Measurements from ENCODE around the gene LARP7.
"Not testable (repeated sequence)": the region's sequence is repeated elsewhere in the genome, so short reads cannot be mapped to it uniquely, and the experiment has no call there.

Gene LARP7

GRCh38 chr4:112604589-112604988 is 32.4 kb upstream of the LARP7 start:
- DNase-seq (ENCODE audit: low read depth in 2 of 2): peak; percentile 75 to 78

GRCh38 chr4:112612814-112613213 is 24.1 kb upstream of the LARP7 start:
- DNase-seq (ENCODE audit: low read depth in 2 of 2); H3K4me3 ChIP-seq (replicated peaks in 1 of 2; ENCODE audit: low read depth in 2 of 2, low read length in 2 of 2): not testable (repeated sequence)

More at GRCh38 chr4:112604589-112604988, 32.4 kb upstream of the LARP7 start:
- H3K4me3 ChIP-seq (replicated peaks in 1 of 2; ENCODE audit: low read depth in 2 of 2, low read length in 2 of 2): no peak overlapping the region
- peak; percentile 72 for TF ChIP-seq CTCF (IDR thresholded peaks at IDR 0.05; ENCODE audit: low read depth, low read length)

- TF ChIP-seq CTCF (IDR thresholded peaks at IDR 0.05; ENCODE audit: low read depth, low read length): no peak
- no peak for DNase-seq (ENCODE audit: low read depth in 2 of 2)
- no peak overlapping the region for H3K4me3 ChIP-seq (replicated peaks in 1 of 2; ENCODE audit: low read depth in 2 of 2, low read length in 2 of 2)
Observed at GRCh38 chr4:112616984-112617383, 20.0 kb upstream of the LARP7 start.

- TF ChIP-seq CTCF (IDR thresholded peaks at IDR 0.05; ENCODE audit: low read depth, low read length): no peak
- no peak for DNase-seq (ENCODE audit: low read depth in 2 of 2)
- H3K4me3 ChIP-seq (replicated peaks in 1 of 2; ENCODE audit: low read depth in 2 of 2, low read length in 2 of 2): no peak overlapping the region
Observed at GRCh38 chr4:112626228-112626627, 10.7 kb upstream of the LARP7 start.

- peak; percentile 22 for TF ChIP-seq CTCF (IDR thresholded peaks at IDR 0.05; ENCODE audit: low read depth, low read length)
- DNase-seq (ENCODE audit: low read depth in 2 of 2): peak; percentile 65 to 69
- H3K4me3 ChIP-seq (replicated peaks in 1 of 2; ENCODE audit: low read depth in 2 of 2, low read length in 2 of 2): no peak overlapping the region
Observed at GRCh38 chr4:112633477-112634235, 3.3 kb upstream of the LARP7 start.

GRCh38 chr4:112637552-112637866 is 566 bp downstream of the LARP7 start:
- no peak for TF ChIP-seq CTCF (IDR thresholded peaks at IDR 0.05; ENCODE audit: low read depth, low read length)
- H3K4me3 ChIP-seq (replicated peaks in 1 of 2; ENCODE audit: low read depth in 2 of 2, low read length in 2 of 2): peak overlapping the region; percentile 74 to 91
- no peak for DNase-seq (ENCODE audit: low read depth in 2 of 2)

- no peak for DNase-seq (ENCODE audit: low read depth in 2 of 2)
- H3K4me3 ChIP-seq (replicated peaks in 1 of 2; ENCODE audit: low read depth in 2 of 2, low read length in 2 of 2): no peak overlapping the region
- no peak for TF ChIP-seq CTCF (IDR thresholded peaks at IDR 0.05; ENCODE audit: low read depth, low read length)
Observed at GRCh38 chr4:112642526-112642925, 5.6 kb downstream of the LARP7 start.

- DNase-seq (ENCODE audit: low read depth in 2 of 2): not testable (repeated sequence)
Observed at GRCh38 chr4:112644595-112645535, 7.9 kb downstream of the LARP7 start.

More at GRCh38 chr4:112644595-112645535, 7.9 kb downstream of the LARP7 start:
- not testable (repeated sequence) for H3K4me3 ChIP-seq (replicated peaks in 1 of 2; ENCODE audit: low read depth in 2 of 2, low read length in 2 of 2)
